ENCODE results near the gene KCNN2.

KCNN2 gene

DNA sequence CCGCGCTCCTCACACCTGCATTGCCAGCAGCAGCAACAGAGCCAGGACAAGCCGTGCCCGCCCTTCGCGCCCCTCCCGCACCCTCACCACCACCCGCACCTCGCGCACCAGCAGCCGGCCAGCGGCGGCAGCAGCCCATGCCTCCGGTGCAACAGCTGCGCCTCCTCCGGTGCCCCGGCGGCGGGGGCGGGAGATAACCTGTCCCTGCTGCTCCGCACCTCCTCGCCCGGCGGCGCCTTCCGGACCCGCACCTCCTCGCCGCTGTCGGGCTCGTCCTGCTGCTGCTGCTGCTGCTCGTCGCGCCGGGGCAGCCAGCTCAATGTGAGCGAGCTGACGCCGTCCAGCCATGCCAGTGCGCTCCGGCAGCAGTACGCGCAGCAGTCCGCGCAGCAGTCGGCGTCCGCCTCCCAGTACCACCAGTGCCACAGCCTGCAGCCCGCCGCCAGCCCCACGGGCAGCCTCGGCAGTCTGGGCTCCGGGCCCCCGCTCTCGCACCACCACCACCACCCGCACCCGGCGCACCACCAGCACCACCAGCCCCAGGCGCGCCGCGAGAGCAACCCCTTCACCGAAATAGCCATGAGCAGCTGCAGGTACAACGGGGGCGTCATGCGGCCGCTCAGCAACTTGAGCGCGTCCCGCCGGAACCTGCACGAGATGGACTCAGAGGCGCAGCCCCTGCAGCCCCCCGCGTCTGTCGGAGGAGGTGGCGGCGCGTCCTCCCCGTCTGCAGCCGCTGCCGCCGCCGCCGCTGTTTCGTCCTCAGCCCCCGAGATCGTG is 517 bp downstream of the KCNN2 start:
- in situ Hi-C loops (cut with MboI; ENCODE audit: low sequenced_read_pairs), result no loop called here

DNA sequence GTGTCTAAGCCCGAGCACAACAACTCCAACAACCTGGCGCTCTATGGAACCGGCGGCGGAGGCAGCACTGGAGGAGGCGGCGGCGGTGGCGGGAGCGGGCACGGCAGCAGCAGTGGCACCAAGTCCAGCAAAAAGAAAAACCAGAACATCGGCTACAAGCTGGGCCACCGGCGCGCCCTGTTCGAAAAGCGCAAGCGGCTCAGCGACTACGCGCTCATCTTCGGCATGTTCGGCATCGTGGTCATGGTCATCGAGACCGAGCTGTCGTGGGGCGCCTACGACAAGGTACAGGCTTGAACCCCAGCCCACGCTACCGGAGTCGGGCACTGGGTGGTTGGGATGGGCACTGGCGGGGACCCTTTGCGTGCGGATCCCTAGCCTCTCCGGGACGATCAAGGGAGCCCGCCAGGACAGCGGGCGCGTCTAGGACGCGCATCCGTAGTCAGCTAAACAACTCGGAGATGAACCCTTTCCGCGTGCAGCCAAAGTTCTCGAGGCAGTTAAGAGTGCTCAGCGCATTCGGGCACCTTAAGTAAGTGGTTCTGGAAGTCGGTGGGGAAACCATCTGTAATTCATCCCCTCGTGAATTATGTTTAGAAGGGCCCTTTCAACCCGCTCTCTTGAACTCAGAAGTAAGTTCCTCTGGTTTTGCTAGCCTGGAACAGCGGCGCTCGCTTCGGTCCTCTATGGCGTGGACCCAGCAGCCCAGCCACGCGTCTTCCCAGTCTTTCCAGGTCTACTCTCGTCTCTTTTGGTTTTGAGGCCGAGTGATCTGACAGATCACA is 1.3 kb downstream of the KCNN2 start:
- in situ Hi-C loops (cut with MboI; ENCODE audit: low sequenced_read_pairs), result no loop called here

DNA sequence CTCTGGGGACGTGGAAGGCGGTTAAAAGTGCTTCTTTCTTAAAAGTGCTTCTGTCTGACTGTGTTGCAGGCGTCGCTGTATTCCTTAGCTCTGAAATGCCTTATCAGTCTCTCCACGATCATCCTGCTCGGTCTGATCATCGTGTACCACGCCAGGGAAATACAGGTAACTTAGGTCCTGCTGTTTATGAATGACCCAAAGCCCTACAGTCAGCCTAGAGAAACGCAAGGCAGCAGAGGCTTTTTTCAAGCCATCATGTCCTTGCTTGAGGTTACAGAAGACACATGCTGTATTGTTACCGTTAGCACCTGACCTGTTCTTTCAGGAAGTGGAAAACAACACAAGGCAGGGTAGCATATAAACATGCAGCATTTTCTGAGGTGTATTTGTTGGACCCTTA is 2.0 kb downstream of the KCNN2 start:
- in situ Hi-C loops (cut with MboI; ENCODE audit: low sequenced_read_pairs), result no loop called here

DNA sequence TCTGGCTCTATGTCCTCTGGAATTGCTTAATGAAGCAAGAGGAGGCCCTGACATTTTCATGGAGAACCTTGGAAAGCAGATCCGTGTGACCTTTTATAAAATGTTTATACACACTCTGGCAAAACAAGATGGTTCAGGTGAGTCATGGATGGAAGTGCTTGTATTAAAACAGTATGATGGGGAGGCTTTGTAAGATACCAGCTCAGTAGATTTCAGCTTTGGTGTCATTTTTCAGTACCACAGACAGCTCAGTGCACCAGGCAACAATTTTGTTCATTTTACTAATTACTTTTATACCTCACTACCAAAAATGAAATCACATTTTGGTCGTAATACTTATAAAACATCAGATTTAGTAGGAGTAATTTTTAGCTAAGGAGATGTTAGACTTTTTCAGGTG is 5.2 kb downstream of the KCNN2 start:
- in situ Hi-C loops (cut with MboI; ENCODE audit: low sequenced_read_pairs), result no loop called here

DNA sequence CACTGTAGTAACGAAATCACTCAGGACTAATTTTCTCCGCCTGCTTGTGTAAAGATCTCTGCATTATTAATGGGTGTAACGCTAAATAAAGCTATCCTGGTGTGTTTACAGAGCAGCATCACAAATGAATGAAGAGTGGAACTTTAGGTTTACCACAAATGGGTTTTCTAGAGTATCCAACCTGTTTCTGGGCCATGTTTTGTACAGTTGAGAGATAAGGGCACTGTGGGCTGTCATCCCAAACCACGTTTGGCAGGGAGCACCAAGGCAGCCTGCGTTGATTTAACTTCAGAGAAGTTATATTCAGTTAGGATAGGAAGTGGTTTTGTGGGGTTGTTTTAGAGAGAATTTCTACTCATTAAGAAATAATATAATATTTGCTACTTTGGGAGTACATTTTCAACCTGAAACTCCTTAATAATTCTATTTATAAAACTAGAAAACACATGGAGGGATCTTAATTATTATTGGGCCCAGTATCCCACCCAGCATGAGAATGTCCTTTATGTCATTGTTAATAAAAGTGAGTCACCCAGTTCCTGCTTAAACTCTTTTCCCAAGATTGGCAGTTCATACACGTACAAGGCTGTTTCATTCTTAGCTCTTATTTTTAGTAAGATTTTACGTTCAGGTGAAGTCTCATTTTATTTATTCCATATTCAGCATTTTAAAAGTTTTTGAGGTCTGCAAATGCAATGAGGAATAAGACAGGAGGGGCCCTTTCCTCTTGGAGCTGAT is 8.0 kb downstream of the KCNN2 start:
- in situ Hi-C loops (cut with MboI; ENCODE audit: low sequenced_read_pairs), result no loop called here

DNA sequence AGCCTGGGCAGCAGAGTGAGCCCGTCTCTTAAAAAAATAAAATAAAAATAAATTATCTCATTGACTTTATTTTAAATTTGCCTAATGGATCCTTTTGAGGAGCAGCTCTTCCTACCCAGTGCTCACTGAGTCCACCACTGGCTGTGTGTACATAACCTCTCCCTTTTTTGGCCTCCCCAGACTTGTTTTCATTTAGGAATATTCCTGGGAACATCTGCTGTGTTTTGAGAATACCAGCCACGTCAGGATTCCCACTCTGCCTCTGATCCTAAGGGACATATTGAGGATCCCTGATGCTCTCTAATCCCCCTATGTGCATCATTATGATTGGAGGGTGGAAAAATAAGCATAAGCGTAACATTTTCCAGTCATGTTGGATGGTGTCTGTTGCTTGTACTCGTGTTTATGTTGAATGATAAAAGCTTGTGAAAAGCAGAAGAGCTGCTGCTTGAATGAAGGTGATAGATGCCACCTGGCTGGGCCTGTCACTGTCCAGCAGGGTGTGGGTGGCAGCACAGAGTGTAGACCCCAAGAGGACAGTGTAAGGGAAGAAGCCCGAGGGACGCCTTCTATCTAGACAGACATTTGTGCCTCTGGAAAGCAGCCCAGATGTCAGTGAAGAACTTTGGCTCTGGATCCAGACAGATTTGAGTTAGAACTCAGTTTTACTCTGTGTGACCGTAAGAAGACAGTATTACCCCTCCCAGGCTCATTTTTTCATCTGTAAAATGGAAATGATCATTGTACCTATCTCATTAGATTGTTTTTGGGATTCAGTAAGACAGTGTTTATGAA is 15.4 kb downstream of the KCNN2 start:
- in situ Hi-C loops (cut with MboI; ENCODE audit: low sequenced_read_pairs), result no loop called here

DNA sequence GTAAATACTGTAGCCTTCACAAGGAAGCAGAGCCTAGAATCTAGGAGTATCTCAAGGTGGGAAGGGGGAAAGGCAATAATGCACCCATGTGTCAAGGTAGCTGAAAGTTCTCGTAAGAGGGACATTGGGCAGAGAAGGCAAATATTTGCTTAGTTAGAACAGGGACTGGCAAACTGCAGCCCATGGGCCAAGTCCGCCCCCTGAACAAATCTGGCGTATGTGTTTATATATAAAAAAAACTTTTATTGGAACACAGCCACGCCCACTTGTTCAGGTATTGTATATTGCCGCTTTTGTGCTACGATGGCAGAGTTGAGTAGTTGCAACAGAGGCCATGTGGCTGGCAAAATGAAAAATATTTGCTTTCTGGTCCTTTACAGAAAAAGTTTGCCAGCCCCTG is 16.1 kb downstream of the KCNN2 start:
- in situ Hi-C loops (cut with MboI; ENCODE audit: low sequenced_read_pairs), result no loop called here

DNA sequence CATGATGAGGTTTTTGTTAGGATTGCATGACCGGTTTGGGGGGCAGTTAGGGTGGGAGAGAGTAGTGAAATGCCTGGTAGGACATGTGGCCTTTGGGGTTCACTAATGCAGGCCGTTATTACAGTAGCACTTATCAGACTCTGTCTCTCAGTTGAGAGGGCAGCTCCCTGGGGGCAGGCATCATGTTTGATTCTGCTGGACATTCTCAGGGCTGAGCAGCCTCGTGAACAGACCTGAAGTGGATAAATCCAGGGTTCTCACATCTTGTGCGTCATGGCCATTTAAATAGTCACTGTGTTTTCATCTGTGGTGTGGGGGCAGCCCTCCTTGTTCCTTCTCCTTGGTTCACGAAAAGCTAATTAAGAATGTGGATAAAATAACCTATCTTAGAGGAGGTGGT is 18.9 kb downstream of the KCNN2 start:
- in situ Hi-C loops (cut with MboI; ENCODE audit: low sequenced_read_pairs), result no loop called here

DNA sequence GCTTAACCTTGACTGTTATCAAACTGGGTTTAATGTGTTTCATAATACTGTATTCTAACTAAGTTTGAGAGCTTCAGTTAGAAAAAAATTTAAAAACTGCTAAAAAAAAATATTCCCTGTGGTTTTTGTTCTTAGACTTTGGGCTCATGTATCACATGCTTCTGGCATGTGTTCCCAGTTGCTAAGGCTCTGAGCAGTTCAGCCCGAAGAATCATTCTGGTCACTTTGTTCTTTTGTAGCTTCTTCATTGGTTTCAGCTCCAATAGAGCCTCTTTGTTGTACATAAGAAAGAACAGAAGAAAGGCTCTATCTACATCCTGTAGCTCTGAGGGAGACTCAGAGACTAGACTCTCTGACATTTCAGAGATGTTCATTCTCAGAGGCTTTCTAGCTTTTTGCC is 25.6 kb downstream of the KCNN2 start:
- in situ Hi-C loops (cut with MboI; ENCODE audit: low sequenced_read_pairs), result no loop called here

DNA sequence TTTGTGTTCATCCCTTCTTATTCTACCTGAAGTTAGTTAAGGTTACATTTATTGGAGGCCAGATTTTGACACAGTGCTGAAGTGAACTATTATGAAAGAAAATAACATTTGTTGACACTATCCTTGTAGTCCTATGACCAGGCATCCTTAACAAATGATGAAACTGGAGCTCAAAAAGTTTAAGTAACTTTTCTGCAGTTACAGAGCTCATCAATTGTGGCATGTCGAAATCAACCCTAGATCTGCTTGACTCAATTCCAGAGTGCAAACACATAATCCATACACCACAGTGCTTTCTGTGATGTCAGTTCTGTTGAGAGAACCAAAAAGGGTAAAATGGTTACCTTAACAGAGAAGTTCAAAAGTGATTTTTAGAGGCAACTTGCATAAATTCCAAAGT is 28.6 kb downstream of the KCNN2 start:
- in situ Hi-C loops (cut with MboI; ENCODE audit: low sequenced_read_pairs), result no loop called here

DNA sequence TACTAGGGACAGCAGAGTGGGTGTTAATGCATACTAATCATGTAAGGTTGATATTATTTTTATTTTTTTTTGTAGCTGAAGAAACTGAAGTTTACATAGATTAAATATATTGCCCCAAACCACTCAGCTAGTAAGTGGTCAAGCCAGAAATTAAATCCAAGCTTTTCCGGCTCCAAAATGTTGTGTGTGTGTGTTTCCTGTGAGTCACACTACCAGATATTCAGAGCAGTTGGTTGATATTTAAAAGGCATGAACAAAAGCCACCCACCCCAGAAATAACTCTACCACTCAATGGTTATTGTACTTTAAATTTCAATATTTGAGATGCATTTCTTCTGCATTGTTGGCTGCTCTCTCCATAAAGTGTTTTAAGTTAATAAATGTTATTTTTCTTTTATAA is 29.5 kb downstream of the KCNN2 start:
- in situ Hi-C loops (cut with MboI; ENCODE audit: low sequenced_read_pairs), result no loop called here

DNA sequence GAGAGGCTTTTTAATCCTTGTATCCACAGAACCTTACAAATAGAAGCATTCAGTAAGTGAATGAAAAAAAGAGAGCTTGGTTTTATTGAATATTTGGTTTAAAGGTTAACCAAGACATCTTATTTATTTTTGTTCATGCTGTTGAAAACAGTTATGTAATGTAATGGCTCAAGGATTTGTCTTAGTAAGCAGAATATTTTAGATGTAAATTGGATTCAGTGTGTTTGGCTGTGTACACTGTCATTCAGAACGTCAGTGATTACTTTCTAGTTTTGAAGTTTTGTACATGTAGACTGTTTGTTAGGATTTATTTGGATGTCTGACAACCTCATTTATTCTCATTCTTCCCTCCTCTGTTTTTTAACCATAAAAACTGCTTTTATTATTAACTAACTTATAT is 31.3 kb downstream of the KCNN2 start:
- in situ Hi-C loops (cut with MboI; ENCODE audit: low sequenced_read_pairs), result no loop called here

DNA sequence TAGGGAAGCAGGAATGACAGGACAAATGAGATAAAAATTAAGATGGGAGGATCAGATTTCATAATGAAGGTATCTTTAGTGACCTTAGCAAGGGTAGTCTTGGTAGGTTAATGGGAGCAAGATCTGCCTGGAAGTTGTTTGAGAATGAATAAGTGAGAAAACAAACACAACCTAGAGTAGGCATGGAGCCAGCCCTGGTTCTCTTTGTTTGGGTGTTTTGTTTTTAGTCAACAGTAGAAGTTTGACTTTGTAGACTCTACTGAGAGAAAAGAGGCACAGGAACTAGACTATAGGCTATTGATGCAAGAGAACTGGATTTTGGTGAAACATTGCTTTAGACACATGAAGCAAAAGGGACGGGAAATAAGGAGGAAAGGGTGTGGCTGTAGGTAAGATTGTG is 40.3 kb downstream of the KCNN2 start:
- in situ Hi-C loops (cut with MboI; ENCODE audit: low sequenced_read_pairs), result no loop called here

DNA sequence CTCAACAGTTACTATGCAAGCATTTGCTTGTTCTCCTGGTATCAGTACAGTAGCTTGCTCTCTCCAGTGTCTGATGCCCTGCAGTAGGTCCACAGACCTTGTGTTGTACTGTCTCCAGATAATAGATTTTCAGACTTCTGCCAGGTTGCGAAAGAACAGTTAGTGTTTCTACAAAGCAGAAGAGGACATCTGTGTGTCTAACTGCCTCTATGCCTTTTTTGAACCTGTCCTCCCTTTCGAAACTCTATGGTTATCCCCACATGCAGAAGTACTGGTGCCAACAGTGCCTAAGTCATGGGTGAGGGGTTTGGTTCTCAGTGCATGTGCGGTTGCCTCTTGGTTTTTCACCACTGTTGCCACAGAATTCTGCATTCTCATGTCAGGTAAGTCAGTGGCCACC is 45.9 kb downstream of the KCNN2 start:
- in situ Hi-C loops (cut with MboI; ENCODE audit: low sequenced_read_pairs), result no loop called here

DNA sequence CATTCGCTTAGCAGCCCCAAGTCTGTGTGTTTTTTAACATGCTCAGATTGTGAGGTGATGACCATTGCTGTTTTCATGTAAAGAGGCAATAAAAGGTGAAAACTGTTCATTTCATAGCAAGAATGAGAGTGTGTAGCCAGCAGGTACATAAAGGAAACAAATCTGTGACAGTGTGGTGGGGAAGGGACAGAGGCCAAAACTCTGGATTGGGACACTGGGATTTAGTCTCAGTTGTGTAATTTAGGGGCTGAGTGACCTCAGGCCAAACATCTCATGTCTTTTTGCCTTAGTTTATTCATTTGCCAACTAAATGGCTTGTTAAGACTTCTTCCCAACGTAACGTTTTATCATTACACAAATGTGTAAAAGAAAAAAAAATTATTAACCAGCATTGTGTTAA is 47.0 kb downstream of the KCNN2 start:
- in situ Hi-C loops (cut with MboI; ENCODE audit: low sequenced_read_pairs), result no loop called here

DNA sequence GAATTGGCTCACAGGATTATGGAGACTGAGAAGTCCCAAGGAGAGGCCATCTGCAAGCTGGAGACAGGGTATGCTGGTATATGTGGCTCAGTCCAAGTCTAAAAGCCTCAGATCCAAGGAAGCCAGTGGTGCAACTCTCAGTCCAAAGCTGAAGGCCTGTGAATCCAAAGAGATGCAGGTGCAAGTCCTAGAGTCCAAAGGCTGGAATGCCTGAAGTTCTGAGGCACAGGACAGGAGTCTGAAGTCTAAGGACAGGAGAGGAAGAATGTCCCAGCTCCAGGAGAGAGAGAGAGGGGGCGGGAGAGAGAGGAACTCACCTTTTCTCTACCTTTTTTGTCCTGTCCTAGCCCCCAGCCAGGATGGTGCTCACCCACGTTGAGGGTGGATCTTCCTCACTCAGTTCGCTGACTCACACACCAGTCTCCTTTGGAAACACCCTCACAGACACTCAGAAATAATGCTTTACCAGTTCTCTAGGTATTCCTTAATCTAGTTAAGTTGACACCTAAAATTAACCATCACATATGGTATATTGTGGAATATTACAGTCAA is 49.6 kb downstream of the KCNN2 start:
- in situ Hi-C loops (cut with MboI; ENCODE audit: low sequenced_read_pairs), result no loop called here

DNA sequence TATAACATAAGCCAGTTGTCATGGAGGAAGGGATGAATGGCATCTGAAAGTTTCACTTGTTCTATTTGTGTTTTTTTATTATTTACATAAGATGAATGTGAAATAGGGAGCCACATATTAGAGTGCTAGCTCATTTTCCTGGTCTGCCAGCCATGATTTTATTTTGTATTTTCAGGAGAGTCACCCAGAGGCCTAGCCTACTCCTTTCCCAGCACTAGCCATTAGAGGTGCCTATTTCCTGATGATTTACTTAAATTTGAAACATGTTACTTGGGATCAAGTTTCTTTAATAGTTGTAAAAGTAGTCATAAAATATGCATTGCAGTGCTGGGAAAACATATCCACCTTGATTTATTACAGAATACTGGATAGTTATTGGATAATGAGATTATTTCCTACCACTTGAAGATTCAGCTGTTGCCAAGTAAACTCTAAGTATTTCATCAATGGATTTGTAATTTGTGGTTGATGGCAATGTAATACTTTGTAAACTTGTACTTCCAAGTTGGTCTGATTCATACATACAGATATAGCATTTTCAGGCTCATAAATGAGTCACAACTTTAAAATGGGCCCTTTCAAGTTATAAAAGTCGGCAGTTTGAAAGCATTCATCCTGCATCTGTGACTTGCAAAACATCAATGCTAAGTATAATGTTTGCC is 50.8 kb downstream of the KCNN2 start:
- in situ Hi-C loops (cut with MboI; ENCODE audit: low sequenced_read_pairs), result no loop called here

DNA sequence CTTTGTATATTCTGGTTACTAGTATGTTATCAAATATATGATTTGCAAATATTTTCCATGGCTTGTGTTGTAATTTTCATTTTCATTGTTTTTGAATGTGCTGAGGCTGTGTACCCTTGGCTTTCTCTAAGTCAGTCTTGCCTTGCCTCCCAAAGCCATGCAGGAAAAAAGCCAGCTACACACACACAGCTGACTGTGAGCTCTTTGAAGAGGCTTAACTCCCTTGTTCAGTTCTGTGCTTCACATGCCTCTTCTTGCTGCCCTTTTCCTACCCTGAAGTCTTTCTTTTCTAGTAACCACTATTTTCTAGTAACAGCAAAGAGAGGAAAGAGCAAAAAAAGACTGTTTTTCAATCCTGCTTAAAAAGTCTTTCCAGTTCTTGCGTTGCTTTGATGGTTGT is 53.9 kb downstream of the KCNN2 start:
- in situ Hi-C loops (cut with MboI; ENCODE audit: low sequenced_read_pairs), result no loop called here

DNA sequence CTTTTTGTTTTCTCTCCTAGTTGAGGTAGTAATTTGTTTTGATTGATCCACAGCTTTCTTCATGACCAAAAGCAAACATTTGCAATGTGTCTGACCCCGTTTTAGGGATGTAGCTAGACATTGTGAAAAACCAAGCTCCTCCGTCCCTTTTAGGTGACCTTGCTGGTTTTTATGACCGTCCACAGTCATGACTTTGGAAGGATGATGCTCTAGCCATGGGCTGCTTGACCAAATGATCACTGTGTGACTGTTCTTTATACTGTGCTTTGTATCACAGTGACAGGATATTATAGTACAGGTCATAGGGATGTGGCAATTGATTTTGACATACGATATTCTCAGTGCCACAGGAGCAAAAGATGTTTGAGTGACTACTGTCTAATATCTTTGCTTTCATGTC is 54.4 kb downstream of the KCNN2 start:
- in situ Hi-C loops (cut with MboI; ENCODE audit: low sequenced_read_pairs), result no loop called here

DNA sequence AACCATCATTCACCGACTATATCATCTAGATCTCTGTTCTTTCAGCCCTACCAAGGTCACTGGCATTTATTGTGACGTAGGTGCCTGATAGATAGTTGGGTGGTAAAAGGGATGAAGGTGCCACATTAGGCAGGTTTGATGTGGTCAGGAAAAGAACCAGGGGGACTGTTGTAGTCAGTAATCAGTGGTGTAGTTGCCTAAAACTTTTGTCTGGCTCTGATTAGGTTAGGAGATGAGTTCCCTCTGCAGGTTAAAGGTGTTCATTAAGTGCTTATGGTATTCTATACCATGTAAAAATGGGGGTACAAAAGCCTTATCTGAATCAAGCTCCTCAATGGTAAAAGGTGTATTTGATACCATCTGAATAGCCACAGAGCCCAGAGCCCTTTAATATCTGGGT is 55.6 kb downstream of the KCNN2 start:
- in situ Hi-C loops (cut with MboI; ENCODE audit: low sequenced_read_pairs), result no loop called here

Measured in HL-60/S4 treated with phorbol 12-myristate 13-acetate at 8.2 ng/mL for 4 days and 3 days (cell line).